ENCODE measurements around the gene ACSF3.

- TF ChIP-seq CTCF (IDR thresholded peaks at IDR 0.05) (no peak), POLR2A (IDR thresholded peaks at IDR 0.05) (no peak)
These were observed 13.0 kb downstream of the ACSF3 start for GRCh38 chr16:89106533-89107202.

Data from upper lobe of left lung (tissue), 4 donors.